Activated naive CD4-positive, alpha-beta T cell treated with anti-CD3 and anti-CD28 coated beads for 36 hours (primary cell): ENCODE measurements around the gene UBE2E1. TPM values are rescaled to one million over a fixed set of nuclear protein-coding genes. Genes with fewer than 3 reads are reported as not detected.
"Not testable (repeated sequence)": the region's sequence is repeated elsewhere in the genome, so short reads cannot be mapped to it uniquely, and the experiment has no call there.

ENCODE experiments used
- CTCF ChIA-PET: fragments of 350-600 bp; sonication (Branson Sonifier 250); formaldehyde crosslinking; loops from one replicate; lab custom pipeline; 2021; ENCODE audit warnings: antibody characterized with exemption; lab: Charles Lee
- DNase-seq: peaks from one replicate; pipeline ENCODE4 v3.0.0-alpha.2; 2020
- H3K27ac Mint-ChIP-seq: one replicate; pipeline ENCODE4 v1.8.0; 2021; ENCODE audit warnings: mild to moderate bottlenecking, mixed read lengths
- H3K27me3 Mint-ChIP-seq: one replicate; pipeline ENCODE4 v1.8.0; 2021; ENCODE audit warnings: low read depth, mixed read lengths
- H3K36me3 Mint-ChIP-seq: one replicate; pipeline ENCODE4 v1.8.0; 2021; ENCODE audit warnings: low read depth, mixed read lengths
- H3K4me1 Mint-ChIP-seq: one replicate; pipeline ENCODE4 v1.8.0; 2021; ENCODE audit warnings: low read depth, mixed read lengths
- H3K4me3 Mint-ChIP-seq: one replicate; pipeline ENCODE4 v1.8.0; 2021; ENCODE audit warnings: mild to moderate bottlenecking, moderate library complexity, mixed read lengths
- H3K9me3 Mint-ChIP-seq: one replicate; pipeline ENCODE4 v1.8.0; 2021; ENCODE audit warnings: mixed read lengths
- intact Hi-C: fragments of 100-400 bp; cut with micrococcal nuclease; formaldehyde crosslinking; loops from one replicate; pipeline ENCODE4 v1.15.1; 2023
- total RNA-seq, 2 experiments: library from RNA; stranded (reverse); gene quantifications; one replicate each; pipeline ENCODE4 v1.2.3, GENCODE V29; 2021

The UBE2E1 gene
- total RNA-seq, 2 experiments from 2014 or later = 66.0 to 66.6 TPM

- Mint-ChIP-seq H3K27ac (no peak overlapping the region), H3K9me3 (no peaks in the 10 kb centered on the region)
- CTCF ChIA-PET = no interaction called here
Measured at GRCh38 chr3:23894254-23895061, 88.7 kb downstream of the UBE2E1 start.

DNA sequence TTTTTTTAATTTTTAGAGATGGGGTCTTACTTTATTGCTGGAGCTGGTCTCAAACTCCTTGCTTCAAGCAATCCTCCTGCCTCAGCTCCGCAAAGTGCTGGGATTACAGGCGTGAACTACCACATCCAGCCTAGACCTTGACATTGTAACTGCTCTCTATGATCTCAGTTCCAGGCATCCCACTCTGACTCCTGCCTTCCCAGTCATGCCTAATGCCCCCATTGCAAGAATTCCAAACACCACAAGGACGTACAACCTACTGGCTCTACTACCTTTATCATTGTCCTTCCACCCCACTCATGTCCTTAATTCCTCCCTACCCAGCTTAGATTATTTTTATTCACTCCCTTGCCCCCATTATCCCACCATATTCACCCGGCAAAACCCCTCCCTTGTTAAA is 89.4 kb downstream of the UBE2E1 start:
- Mint-ChIP-seq H3K27ac (no peak overlapping the region), H3K4me3 (no peak overlapping the region), H3K9me3 (no peaks in the 10 kb centered on the region), H3K4me1 (no peaks in the 10 kb centered on the region), H3K36me3 (peaks cover 29% of the 10 kb centered on the region), H3K27me3 (no peaks in the 10 kb centered on the region)
- intact Hi-C loops = no loop called here
- DNase-seq = no peak
- CTCF ChIA-PET = no interaction called here

More at GRCh38 chr3:23894254-23895061, 88.7 kb downstream of the UBE2E1 start:
- no peak for DNase-seq
- no peaks in the 10 kb centered on the region for H3K4me1 Mint-ChIP-seq
- no peaks in the 10 kb centered on the region for H3K27me3 Mint-ChIP-seq
- no peak overlapping the region for H3K4me3 Mint-ChIP-seq
- peaks cover 28% of the 10 kb centered on the region for H3K36me3 Mint-ChIP-seq
- intact Hi-C loops = no loop called here

- Mint-ChIP-seq H3K9me3 (peaks cover 2% of the 10 kb centered on the region), H3K4me1 (no peaks in the 10 kb centered on the region), H3K4me3 (no peak overlapping the region), H3K27ac (no peak overlapping the region), H3K36me3 (peaks cover 41% of the 10 kb centered on the region), H3K27me3 (no peaks in the 10 kb centered on the region)
- DNase-seq = no peak
- CTCF ChIA-PET = interaction anchor here (0.5 to 0.7 kb wide), 2 partner anchors 20 to 81 kb away, joined by 3 to 6 read pairs; no protein-coding TSS in a partner anchor
- intact Hi-C loops = no loop called here
Measured at GRCh38 chr3:23900744-23901143, 95.0 kb downstream of the UBE2E1 start.

DNA sequence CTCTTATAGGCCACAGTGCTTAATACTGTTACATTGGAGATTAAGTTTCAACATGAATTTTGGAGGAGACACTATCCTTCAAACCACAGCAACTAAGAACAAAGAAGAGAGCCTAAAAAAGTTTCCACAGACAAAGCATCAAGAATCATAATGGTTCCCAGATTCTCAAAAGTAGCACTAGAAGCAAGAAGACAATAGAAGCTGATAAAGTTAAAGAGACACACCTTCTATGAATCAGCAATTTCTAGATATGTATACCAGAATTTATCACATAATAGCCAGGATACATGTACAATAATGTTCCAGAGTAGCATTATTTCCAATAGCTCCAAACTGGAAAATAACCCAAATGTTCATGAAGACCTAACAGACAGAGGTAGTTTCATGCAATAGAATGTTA is 98.8 kb downstream of the UBE2E1 start:
- CTCF ChIA-PET = no interaction called here
- Mint-ChIP-seq H3K9me3 (peaks cover 2% of the 10 kb centered on the region), H3K27ac (no peak overlapping the region), H3K4me3 (no peak overlapping the region), H3K27me3 (no peaks in the 10 kb centered on the region), H3K36me3 (peaks cover 25% of the 10 kb centered on the region), H3K4me1 (no peaks in the 10 kb centered on the region)
- DNase-seq = no peak
- intact Hi-C loops = no loop called here

DNA sequence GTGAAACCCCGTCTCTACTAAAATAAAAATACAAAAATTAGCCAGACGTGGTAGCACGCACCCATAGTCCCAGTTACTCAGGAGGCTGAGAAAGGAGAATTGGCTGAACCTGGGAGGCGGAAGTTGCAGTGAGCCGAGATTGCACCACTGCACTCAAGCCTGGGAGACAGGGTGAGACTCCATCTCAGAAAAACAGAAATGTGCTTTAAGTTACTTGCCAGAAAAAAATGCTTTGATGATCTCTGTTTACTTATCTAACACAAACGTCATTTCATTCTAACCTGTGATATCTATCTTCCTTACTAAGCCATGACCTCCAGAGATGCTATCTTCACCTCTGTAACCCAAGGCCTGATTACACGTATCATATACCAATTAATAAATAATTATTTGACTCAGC is 103.6 kb downstream of the UBE2E1 start:
- intact Hi-C loops = no loop called here
- Mint-ChIP-seq H3K9me3 (no peaks in the 10 kb centered on the region), H3K36me3 (peaks cover 17% of the 10 kb centered on the region), H3K4me3 (no peak overlapping the region), H3K4me1 (peaks cover 7% of the 10 kb centered on the region), H3K27ac (no peak overlapping the region), H3K27me3 (no peaks in the 10 kb centered on the region)
- CTCF ChIA-PET = interaction anchor here (0.6 to 0.7 kb wide), 3 partner anchors 119 to 746 kb away, joined by 3 to 5 read pairs (median 4); no protein-coding TSS in a partner anchor
- no peak for DNase-seq

GRCh38 chr3:23911397-23911796 is 105.6 kb downstream of the UBE2E1 start:
- no peak overlapping the region for H3K27ac Mint-ChIP-seq
- H3K36me3 Mint-ChIP-seq = peaks cover 6% of the 10 kb centered on the region
- CTCF ChIA-PET = interaction anchor here (1.0 kb wide), 1 partner anchor 23 kb away, joined by 3 read pairs; no protein-coding TSS in a partner anchor
- no peak overlapping the region for H3K4me3 Mint-ChIP-seq
- peaks cover 25% of the 10 kb centered on the region for H3K4me1 Mint-ChIP-seq
- no peaks in the 10 kb centered on the region for H3K27me3 Mint-ChIP-seq
- H3K9me3 Mint-ChIP-seq = no peaks in the 10 kb centered on the region
- DNase-seq = no peak
- intact Hi-C loops = loop anchor here (10.0 kb wide), 1 partner anchor 243 kb away; no protein-coding TSS in a partner anchor

- H3K9me3 Mint-ChIP-seq = not testable (repeated sequence)
Measured at GRCh38 chr3:23912335-23912734, 106.6 kb downstream of the UBE2E1 start.

DNA sequence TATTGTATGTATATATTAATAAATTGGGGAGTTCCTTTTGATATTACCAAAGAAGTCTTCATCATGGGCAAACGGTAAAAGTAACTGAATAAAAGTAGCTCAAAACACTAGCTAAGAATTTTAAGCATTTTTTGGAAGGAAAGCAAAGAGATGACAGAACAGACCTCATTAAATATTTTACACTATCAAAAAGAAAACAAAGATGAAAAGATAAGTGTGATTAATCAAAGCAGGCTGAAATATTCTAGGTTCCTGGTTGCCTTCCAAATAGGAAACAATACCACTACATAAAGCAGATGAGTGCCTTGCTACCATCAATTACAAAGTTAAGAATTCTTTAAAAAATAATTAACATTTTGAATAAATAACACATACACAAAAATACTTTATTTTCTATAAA is 107.4 kb downstream of the UBE2E1 start:
- Mint-ChIP-seq H3K27me3 (no peaks in the 10 kb centered on the region), H3K4me3 (no peak overlapping the region), H3K27ac (no peak overlapping the region), H3K4me1 (peaks cover 27% of the 10 kb centered on the region), H3K36me3 (peaks cover 19% of the 10 kb centered on the region), H3K9me3 (no peaks in the 10 kb centered on the region)
- intact Hi-C loops = loop anchor here (10.0 kb wide), 1 partner anchor 242 kb away; no protein-coding TSS in a partner anchor
- CTCF ChIA-PET = no interaction called here
- DNase-seq = no peak

More at GRCh38 chr3:23912335-23912734, 106.6 kb downstream of the UBE2E1 start:
- not testable (repeated sequence) for DNase-seq, H3K27ac Mint-ChIP-seq, H3K4me3 Mint-ChIP-seq, H3K27me3 Mint-ChIP-seq
- peaks cover 25% of the 10 kb centered on the region for H3K4me1 Mint-ChIP-seq
- intact Hi-C loops = loop anchor here (10.0 kb wide), 1 partner anchor 242 kb away; no protein-coding TSS in a partner anchor
- CTCF ChIA-PET = interaction anchor here (1.0 kb wide), 1 partner anchor 24 kb away, joined by 3 read pairs; no protein-coding TSS in a partner anchor
- peaks cover 11% of the 10 kb centered on the region for H3K36me3 Mint-ChIP-seq

DNA sequence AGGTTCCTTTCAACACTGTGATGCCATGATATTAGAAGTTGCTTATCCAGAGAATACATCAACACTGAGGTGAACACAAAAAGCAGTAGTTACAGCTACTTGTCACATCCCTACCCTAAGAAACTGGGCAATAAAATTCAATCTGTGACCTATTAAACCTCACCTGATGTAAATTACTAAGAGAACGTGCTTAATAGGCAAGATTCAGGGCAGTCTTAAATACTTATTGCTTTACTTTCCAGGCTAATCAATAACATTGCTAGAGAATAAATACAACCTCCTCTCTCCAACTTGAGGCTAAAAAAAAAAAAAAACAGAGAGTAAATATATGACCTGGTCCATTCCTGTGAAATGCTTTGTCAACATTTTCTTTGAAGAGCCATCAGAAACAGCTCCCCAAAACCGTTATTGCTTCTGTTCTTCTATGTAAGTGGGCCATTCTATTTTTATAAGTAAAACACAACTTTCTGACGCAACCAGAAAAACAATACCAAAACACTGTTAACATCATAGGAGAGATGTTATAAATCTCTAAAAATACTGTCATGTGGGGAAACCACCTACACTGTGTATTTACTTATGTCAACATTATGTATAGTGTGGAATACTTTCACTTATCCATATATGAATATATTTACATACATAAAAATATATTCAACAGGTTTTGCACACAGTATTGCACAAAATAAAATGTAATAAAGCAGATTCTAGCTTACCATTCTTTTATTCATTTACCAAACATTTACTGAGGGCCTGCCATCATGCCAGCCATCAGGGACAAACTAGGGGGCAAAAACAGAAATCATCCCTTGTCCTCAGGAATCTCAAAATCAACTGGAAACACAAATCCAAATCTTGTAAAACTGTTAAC is 108.4 kb downstream of the UBE2E1 start:
- CTCF ChIA-PET = interaction anchor here (0.5 to 0.6 kb wide), 3 partner anchors 73 to 298 kb away, joined by 3 to 6 read pairs (median 3); no protein-coding TSS in a partner anchor
- no peak for DNase-seq
- Mint-ChIP-seq H3K27me3 (no peaks in the 10 kb centered on the region), H3K27ac (no peak overlapping the region), H3K36me3 (peaks cover 26% of the 10 kb centered on the region), H3K4me3 (no peak overlapping the region), H3K4me1 (peaks cover 35% of the 10 kb centered on the region), H3K9me3 (no peaks in the 10 kb centered on the region)
- intact Hi-C loops = loop anchor here (10.0 kb wide), 1 partner anchor 241 kb away; no protein-coding TSS in a partner anchor

DNA sequence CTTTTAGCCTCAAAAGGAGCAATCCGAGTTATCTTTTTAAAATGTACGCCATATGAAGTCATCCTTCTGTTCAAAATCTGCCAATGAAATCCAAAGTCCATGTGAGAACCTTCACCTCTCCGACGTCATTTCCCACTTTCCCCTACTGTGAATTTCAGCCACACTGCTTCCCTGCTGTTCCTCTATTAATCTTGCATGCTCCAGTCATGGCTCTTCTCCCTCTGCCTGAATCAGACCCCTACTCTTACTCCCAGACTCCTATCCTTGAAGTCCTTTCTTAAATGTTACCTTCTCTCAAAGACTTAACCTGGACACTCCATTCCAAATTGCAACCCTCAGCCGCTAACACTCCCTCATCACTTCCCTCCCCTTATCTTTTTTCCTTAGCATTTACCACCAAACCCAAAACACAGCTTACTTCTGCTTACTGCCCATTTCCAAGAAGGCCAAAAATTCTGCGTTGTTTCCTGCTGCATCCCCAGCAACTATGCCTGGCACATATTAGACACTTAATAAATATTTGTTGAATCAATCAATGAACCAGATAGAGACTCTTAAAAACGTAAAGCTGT is 109.9 kb downstream of the UBE2E1 start:
- CTCF ChIA-PET = no interaction called here
- Mint-ChIP-seq H3K4me3 (peak overlapping the region; percentile 94), H3K27me3 (no peaks in the 10 kb centered on the region), H3K27ac (no peak overlapping the region), H3K36me3 (peaks cover 40% of the 10 kb centered on the region), H3K4me1 (peaks cover 47% of the 10 kb centered on the region), H3K9me3 (no peaks in the 10 kb centered on the region)
- DNase-seq = no peak
- intact Hi-C loops = loop anchor here (2.0 to 10.0 kb wide), 5 partner anchors 27 to 713 kb away; partner anchors contain the start of gene UBE2E2

DNA sequence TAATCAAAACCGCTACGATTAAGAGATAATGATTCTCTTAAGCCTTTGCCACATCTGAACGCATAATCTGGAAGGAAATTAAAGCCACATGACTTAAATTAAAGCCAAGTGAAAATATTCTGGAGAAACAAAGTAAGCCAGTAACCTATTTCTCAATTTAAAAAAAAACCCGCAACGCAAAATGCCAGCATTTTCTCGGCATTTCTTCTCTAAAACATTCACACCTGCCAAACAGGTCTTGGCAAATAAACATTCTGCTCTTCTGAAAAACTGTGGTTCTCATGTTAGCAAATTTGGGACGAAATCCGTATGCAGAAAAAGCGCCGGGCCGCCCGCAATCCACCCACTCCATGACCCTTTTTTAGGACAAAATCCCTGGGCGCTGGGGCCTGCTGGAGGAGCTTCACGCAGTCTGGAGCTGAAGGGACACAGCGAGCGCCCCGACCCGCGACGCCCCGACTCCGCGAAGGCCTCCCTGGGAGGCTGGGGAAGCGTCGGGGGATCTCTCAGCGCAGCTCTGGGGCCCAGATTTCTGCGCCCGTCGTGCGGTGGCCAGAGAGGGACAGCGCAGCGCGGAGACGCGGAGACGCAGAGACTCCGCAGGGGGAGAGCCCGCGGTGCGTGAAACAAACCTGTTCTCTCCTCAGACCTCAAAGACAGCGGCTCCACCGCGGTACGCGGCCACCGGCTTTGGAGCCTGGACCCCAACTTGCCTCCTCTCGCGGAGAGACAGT is 110.6 kb downstream of the UBE2E1 start:
- H3K9me3 Mint-ChIP-seq = no peaks in the 10 kb centered on the region
- no peaks in the 10 kb centered on the region for H3K27me3 Mint-ChIP-seq
- no peak for DNase-seq
- intact Hi-C loops = loop anchor here (2.0 to 10.0 kb wide), 5 partner anchors 28 to 714 kb away; partner anchors contain the start of gene UBE2E2
- H3K4me3 Mint-ChIP-seq = peak overlapping the region; percentile 94
- peaks cover 39% of the 10 kb centered on the region for H3K36me3 Mint-ChIP-seq
- peaks cover 47% of the 10 kb centered on the region for H3K4me1 Mint-ChIP-seq
- CTCF ChIA-PET = no interaction called here
- H3K27ac Mint-ChIP-seq = peak overlapping the region; percentile 99
